GM19463 (cell line): ENCODE results near the gene IP6K3.

Experiments used
- ATAC-seq: cut with Tn5 transposase; IDR thresholded peaks from one replicate; pipeline ENCODE4 v1.9.1; 2021; ENCODE audit warnings: mild to moderate bottlenecking, moderate library complexity; ENCODE audit not compliant: unreplicated experiment

IP6K3 gene

DNA sequence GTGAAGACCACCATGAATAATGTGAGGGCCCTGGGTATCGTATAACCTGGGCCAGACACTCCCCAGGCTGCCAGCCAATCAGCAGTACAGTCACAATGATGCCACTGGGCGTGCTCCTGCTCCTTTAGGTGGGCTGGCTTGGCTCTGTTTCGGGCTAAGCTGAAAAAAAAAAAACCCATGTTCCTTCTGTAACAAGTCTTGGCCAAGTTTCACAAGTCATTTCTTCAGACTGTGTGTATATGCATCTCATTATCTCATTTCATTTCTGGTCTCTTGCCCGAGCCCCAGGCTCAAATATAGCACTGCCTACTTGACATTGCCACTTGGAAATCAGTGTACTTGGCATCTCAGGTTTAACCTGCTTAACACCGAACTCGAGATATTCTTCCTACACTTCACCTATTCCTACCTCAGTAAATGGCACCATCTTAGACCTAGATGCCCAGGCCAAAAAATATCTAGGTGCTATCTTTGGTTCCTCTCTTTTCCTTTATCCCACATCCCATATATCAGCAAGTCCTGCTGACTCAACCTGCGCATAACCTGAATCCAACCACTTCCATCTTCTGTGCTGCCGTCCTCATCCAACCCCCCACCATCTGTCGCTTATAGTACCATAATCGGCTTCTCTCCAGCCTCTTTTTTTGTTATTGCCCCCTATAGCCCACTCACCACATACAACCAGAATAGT is 37.0 kb downstream of the IP6K3 start:
- ATAC-seq, result no peak

DNA sequence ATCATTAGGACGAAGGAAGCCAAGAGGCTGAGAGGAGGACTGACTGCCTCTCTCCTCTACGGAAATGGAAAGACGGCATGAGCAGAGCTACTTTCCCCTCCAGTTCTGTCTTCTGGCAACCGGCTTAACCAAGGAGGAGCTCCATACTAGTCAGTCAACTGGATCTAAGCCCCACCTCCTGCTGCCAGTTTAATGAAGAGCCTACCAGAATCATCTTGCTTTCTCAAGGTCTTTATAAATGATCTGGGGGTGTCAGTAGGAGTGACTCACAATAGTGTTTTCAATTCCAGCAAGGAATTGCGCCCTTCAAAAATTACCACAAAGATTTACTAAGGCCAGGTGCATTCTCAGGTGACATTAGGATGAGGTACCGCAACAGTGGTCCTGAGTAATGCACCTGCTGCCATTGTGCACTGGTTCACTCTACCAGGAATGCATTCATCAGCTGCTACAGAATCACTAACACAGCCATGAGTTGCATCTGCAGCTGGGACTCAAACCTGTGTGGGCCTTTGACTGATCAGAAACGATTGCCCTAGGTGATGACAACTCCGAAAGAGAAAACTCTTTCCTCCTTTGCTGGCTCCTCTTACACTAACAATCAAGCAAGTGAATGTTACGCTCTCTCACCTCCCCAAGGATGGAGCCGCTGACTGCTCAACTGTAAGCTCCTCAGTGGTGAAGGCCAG is 38.0 kb downstream of the IP6K3 start:
- ATAC-seq, result no peak

DNA sequence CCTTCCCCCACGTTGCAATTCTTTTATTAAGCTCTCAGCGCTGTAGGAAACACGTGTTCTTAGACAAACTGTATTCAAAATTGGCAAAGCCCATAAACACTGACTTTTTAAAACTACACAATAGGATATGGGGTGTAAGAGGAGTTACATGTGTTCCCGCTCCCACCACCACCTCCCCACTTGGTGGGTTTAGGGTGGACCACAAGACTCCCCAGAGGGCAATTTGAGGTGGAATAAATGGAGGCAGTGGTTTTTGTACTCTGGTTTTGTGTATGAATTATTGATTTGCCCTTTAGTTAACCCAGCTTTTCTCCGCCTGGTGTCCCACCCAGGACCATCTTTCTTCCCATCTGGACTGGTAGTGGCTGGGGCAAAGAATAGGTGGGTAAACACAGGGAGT is 38.9 kb downstream of the IP6K3 start:
- ATAC-seq, result no peak

DNA sequence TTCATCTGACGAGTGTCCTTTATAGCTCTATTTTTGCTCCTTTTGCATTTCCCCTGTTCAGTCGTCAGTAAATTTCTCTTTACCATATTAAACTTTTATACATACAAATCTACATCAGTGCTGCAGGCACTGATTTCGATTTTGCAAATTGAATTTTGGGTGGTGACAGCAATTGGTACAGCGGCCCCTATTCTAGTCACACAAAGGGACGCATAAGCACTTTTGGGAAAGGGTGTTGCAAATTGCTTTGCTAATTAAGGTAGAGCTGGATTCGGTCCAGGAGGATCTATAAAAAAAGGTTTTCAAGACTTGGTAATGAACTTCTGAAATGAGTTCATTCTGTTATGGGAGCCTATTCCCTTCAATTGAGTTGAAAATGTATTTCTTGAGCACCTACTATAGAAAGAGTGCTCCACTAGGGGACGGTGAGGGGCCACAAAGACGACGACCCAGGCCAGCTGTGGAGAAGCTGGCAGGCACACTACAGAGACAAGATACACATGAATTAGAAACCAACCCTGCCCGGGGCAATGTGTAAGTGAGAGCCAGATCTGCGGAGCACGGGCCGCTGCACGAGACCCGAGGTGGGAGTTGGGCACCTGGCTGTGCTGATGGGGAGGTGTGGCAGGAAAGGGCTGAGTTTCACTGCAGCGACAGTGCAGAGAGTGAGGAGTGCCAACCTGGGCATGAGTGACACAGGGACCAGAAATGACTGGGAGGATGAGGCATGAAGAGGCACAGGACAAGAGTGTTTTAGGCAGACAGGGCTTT is 40.6 kb downstream of the IP6K3 start:
- no peak for ATAC-seq

DNA sequence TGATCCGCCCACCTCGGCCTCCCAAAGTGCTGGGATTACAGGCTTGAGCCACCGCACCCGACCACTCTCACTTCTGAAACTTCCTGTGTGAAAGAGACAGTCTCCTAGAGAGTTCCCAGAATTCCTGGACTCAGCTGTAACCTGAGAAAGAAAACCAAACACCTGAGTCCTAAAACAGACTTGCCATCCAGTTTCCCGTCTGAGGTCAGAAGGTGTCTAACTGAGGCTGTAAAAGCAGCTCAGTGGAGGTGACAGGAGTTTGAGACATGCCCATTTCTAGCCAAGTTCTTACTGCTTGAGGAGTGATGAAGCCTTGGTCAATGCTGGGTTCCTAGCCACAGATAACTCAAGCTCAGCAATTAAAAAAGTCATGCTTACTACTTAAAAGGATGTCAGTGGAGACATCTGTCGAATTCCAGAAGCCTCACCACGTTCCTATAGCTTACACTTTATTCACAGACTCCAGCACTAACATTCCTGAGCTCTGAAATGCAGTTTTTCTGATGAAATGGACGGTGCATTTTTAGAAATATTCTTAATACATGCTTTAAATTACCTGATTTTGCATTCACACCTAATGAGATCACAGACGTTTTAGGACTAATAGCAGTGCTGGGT is 41.3 kb downstream of the IP6K3 start:
- no peak for ATAC-seq

DNA sequence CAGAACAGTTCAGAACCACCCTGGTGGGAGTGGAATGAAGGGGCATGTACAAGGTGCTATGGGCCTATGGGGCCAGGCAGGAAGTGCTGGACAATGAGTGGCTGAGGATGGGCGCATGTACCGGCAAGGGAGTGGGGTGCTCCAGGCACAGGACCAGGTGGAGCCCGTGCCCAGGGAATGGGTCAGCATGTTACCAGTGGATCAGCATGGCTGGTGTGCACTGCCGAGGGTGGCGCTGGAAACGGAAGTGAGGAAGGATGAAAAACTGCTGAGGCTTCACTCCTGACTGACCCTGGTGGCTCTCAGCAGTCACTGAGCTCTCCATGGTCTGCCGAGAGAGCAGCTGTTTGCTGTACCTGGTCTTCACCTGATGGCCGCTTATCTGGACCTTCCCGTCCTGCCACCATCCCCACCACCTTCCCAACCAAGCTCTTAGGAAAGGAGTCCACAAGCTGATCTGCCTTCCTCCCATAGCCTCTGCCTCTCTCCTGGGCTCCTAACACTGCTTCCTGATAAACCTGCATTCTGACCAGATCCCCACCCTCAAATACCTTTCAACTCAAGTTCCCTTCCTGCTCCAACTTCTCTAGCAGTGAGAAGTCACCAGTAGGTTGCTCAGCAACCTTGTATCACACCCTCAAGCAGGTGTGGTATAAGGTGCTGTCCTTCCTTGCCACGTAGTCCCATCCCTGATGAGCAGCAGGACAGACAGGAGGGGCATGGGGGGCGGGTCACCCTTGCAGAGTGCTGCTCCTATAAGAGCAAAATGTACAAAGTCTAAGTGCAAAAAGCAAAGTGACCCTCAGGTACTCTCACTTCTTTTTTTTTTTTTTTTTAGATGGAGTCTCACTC is 42.3 kb downstream of the IP6K3 start:
- no peak for ATAC-seq

DNA sequence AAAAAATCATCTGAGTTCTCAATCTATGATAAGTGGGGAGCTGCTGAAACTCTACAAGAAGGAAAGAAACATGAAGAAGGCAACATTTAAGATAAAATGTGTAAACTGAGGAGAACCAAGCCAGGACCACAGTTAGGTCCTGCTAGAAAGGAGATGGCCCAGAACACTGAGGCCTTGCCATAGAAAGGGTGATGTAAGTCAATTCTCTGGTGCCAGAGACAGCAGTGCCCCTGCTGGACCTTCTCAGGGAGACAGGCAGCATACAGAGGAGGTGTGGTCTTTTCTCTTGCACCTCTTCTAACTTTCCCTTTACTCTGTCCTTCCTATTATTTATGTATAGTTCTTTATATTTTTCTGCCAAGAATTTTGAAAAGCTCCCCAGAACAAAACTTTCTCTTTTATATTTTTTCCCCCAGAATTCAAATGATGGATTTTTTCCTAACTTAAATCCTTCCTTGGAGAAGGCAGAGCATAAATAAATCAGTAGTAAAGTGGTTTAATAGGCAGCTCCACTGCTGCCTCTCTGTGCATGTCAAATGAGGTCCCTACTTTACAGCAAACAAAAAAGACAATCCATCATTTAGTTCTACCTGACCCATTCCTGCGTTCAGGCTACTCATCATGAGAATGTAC is 44.2 kb downstream of the IP6K3 start:
- no peak for ATAC-seq

DNA sequence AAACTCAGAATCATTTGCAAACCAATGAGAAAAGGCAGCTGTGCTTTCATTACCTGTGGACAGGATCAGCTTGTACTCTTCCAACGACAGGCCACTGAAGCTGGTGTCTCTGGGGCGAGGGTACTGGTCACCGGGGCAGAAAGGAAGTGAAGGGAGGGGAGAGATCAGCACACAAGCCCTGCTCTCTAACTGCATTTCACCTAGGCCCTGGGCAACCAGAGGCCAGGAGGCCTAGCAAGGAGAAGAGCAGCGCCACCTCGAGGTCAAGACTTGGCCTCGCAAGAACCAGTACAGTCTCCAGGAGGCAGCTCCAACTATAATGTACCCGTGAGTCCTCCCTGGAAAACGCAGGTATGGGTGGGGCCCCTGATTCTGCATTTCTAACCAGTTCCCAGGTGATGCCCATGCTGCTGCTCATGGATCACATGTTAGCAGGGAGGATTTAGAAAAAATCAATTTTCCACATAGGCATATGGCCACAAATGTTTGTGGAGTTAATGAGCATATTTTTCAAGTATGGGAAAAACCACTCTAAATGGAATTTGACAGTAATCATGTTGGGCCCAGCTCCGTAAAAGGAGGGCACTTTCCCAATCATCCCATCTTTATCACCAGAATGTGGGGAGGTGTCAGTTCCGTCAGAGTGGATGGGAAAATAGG is 46.2 kb downstream of the IP6K3 start:
- no peak for ATAC-seq

DNA sequence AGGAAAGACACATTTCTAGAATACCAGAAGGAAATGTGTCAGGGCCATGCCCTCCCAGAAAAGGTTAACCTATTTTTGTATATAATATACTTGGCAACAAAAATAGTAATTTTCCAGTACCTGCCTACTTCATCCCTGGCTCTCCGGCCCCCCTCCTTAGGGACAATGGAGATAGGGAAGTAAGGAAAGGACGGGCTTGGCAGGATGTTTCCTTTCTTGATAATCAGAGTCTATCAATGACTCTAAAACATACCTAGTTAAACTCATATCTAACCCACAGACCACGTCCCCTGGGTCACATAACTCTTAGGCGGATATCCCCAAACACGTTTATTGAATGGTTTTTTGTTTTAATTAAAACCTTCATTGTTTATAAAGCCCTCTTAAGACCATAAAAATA is 47.0 kb downstream of the IP6K3 start:
- no peak for ATAC-seq

DNA sequence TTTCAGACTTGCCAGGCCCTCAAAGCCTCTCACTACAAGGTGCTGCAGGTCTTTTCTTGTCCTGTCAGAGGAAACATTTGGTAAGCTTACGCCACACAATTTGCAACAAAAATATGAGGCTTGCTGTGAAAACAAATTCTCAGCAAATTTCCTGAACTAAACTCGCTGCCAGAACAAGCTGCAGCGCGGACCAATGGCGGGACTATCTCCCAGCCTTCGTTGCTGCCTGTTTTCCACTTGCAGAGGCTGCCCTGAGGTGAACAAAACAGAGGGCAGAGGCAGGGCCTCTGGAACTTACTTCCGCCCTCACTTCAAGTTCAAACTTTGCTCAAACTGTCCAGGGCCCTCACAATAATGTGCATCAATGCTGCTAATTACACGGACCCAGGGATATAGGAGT is 47.6 kb downstream of the IP6K3 start:
- ATAC-seq, result no peak

DNA sequence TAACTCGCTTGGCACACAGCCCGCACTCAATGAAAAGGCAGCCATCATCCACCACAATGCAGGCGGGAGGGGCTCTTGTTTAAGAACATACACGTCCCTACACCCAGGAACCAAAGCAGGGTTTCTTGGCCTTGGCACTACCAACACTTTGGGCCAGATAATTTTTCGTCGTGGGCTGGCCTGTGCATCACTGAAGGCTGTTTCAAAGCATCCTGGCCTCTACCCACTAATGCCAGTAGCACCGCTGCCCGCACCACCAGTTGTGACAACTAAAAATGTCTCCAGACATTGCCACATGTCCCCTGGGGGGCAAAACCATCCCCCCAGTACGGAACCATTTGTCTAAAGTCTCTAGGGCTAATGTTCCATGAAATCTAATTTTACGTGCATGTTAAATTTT is 48.2 kb downstream of the IP6K3 start:
- ATAC-seq, result no peak

DNA sequence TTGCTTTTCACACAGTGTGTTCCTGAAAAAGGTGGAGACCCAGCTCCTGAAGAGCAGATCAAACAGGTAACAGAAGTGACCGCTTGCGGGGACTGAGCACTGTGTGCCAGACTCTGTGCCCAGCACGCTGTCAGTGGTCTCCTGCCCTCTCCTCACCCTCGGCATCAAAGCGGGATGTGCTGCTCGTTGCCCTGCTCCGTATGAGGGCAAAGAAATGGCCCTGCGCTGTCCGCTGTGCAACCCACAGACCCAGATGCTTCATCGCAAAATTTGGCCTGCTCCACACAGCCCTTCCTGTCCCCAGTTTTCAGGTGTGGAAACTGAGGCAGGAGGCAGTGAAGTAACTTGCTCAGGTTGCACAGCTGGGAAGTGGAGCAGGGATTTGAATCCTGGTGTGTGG is 48.9 kb downstream of the IP6K3 start:
- no peak for ATAC-seq

DNA sequence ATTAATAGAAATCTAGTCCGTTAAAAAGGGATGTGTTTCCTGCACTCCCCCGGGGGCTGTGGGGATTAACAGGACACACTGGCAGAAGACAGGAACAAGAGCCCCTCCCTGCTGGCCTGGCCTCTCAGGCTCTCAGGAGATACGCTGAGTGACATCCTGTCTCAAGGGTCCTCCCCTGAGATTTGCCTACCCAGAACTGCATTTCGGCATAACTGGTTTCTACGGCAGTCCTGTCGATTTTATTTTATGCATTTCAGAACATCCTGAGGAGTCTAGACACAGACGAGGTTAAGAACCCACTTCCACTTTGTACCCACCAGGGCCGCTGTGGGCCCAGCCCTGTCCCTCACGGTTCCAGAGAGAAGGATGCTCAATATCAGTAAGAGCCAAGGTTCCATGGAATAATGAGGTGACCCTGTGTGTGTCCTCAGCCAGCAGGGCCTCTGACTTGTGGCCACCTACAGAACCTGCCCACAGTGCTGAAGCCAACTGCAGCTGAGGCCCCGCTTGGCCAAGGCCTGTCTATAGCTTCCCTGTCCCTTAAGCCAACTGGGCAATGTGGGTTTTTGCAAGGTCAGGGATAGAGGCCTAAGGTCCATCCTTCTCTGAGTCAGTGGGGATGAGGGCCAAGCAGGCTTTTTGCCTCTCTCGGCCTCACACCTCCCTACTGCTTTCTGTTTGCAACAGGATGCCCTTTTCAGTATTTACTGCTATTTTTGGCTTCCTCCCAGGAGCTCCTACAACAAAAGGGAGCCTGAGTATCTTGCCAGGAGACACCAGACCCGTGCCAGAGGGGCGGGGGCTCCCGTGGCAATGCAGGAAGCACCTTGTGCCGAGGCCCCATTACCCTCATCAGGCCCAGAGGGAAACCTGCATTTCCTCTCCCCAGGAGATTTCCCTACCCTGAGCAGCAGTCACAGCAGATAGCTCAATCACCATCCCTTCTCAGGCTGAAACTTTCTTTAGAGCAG is 49.9 kb downstream of the IP6K3 start:
- no peak for ATAC-seq

DNA sequence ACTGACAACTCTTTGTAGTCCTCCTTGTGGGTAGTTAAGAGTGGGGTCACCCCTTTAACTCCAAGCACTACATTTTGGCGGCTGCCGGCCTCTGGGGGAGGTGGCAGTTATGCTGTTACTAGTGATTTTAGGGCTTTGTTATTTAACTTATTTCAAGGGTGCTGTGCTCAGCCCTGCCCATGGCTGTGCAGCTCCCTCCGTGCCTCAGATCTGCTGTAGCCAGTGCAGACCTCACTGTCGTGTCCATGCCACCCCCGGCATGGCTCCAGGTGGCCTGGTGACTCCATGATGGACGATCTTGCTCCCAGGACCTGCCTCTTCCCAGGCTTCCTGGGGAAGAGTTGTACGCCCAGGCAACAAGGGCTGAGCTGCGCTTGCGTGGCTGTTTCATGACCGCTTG is 50.6 kb downstream of the IP6K3 start:
- ATAC-seq, result no peak

DNA sequence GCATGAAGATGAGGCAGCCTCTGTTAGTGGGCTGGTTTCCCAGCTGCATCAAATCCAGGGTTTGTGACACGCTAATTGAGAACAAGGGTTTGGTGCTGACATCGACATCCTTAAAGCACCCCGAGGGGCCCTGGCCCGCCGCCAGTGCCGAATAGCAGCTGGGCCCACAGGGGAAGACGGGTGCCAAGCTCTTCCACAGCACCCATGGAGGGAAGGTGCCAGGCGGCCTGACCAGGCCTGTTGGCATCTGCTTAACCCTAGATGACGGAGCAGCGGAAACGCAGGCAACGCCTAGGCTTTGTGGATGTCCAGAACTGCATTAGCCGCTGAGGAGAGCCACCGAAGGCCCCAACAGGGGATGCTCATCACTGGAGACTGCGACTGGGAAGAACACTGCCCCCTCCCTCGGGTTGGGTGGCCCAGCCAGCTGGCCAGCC is 51.2 kb downstream of the IP6K3 start:
- no peak for ATAC-seq

DNA sequence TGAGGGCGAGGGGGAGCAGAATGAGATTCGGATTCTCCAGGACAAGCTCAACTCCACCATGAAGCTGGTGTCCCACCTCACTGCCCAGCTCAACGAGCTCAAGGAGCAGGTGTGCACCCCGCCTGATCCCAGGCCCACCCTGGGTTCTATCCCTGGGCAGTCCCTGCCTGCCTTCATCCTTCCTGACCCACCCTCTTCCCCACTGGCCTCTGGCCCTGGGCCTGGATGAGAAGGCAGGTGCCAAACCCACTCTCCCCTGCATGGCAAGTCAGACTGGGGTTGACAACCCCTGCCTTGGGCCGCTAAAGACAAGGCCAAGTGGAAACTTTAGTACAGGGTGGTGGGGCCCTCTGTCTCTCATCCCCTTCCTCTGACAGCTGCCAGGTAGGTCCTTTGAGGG is 51.7 kb downstream of the IP6K3 start:
- ATAC-seq, result no peak

DNA sequence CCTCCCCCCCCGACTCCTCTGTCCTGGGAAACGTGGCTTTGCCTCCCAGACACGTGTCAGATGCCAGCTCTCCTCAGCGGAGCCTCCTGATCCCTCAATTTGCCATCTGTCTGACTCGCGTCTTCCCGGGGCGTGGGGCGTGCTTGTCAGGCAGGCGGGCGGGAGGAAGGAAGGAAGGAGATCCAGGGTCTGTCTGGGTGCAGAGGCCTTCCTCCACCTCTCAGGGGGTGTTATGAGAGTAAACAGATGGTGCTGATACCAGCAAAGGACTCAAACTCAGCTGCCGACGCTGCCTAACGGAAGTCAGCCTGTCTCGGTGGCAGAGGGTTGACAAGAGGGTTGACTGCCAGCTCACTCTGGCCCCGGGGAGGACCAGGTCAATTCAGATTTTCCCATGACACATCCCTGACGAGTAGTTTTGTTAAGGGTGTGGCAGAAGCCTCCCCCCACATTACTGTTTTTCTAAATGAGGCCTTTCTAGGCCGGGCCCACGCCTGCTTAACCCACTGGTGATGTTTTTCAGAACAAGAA is 52.2 kb downstream of the IP6K3 start:
- ATAC-seq, result no peak
